CD4-positive, alpha-beta T cell treated with Interleukin-21 for 1 hour (primary cell): ENCODE data around the gene GABRB1.

ENCODE experiments used
- DNase-seq: peaks from one replicate; pipeline ENCODE4 v3.0.0-alpha.2; 2020

GABRB1 gene

GRCh38 chr4:47050761-47051725 lies 19.7 kb downstream of the GABRB1 start:
- DNase-seq, result no peak

DNA sequence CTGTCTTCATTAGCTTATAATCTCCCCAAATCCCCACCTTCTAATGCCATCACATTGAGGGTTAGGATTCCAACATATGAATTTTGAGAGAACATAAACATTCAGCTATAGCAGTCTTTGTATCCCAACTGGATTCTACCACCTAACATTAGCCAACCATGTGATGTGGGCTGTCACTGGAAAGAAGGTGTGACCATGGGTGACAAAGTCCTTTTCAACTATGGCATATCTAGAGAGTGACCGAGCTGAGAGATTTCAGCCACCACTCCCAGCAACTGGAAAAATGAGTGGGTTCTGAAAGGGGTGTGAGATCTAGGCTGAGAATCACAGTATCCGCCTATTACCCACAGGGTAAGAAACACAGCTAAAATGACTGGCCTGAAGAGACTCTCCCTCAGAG lies 22.1 kb downstream of the GABRB1 start:
- DNase-seq, result no peak

DNA sequence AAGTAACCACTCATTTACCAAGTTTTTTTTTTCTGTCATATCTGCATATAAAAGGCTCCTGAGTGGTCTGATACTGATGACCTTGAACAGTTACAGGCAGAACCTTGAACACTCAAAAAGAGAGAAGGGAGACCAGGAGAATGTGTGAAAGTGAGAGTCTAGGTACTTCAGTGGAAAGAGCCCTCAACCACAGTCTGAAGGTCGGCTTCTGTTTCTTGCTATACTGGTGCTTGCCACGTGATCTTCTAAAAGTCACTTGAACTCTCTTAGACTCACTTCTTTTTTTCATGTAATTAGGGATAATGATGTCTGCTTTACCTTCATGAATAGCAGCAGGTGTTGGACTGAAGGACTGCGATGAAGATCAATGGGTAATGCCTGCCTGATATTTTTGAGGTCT lies 22.8 kb downstream of the GABRB1 start:
- no peak for DNase-seq

GRCh38 chr4:47057991-47058390 lies 26.6 kb downstream of the GABRB1 start:
- DNase-seq, result no peak

- no peak for DNase-seq
Measured at GRCh38 chr4:47060561-47060960, 29.2 kb downstream of the GABRB1 start.

- no peak for DNase-seq
Measured at GRCh38 chr4:47061435-47061834, 30.1 kb downstream of the GABRB1 start.

DNA sequence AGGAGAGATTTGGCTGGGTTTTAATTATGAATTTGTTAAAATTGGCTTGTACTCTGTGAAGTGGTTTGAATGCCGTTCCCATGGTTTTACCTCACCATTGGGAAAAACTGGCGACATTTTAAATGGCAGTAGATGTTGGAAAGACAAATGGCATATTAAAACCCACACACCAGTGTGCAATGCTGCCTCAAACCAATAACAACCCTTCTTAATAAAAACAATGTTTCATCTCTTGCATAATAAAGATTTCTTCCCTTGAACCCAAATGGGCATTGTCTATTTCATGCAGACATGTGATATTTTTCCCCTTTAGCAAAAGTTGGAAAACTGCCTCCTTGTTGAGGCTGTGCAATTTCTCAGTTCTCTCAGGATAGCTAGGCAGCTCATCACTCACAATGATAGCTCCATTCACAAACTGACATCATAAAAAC lies 33.7 kb downstream of the GABRB1 start:
- no peak for DNase-seq

DNA sequence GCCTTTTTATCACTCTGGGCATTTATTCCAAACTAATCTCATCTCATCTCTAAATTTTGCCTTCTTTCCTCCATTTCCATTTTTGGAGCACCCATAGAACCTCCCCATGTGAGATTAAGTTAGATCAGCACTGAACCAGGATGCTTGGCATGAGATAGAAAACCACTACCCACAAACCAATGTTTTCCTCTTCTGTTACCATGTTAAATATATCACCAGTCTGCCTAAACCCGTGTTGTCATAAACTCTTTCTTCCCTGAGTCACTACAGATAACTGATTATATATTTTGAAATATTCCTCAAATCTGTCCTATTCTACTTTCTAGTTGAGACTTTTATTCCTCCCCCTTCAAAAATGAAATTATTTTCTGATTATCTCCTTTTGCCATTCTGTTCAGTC lies 37.6 kb downstream of the GABRB1 start:
- no peak for DNase-seq

- DNase-seq, result no peak
Measured at GRCh38 chr4:47071901-47072341, 40.6 kb downstream of the GABRB1 start.

- DNase-seq, result no peak
Measured at GRCh38 chr4:47073647-47074046, 42.3 kb downstream of the GABRB1 start.

DNA sequence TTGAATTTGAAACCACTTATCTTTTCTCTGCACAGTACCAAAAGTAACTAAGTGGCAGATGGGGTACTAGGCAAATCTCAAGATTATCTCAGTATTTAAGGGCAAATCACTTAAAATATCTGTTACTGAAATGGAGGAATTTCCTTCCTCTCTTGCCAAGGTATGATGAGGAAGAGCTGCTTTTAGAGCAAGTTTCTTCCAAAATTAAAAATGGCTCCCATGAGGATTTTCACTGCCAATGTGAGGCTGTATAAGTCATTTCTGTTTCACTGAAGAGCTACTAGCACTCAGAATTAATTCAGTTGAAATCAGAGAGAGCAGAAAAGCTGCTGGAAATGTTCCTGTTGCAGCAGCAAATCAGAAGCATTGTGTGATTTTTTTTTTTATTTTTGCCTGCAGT lies 43.4 kb downstream of the GABRB1 start:
- DNase-seq, result no peak

DNA sequence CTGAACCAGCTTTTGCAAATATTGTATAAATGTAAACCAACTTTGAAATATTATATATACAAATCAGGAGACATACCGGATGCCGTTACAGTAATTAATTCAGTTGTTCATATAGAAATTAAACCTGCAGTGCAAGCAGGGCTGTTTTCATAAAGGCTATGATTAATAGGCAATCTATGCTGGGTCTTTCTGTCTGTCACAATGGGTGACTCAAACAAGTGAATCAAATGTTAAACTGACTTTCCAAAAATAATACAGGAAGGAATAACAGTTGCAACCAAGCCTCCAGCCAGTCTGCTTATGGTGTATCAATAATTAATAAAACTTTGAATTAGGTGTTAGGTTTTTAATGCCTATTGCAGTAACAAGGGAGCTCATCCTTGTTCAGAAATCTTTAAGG lies 43.9 kb downstream of the GABRB1 start:
- DNase-seq, result no peak

DNA sequence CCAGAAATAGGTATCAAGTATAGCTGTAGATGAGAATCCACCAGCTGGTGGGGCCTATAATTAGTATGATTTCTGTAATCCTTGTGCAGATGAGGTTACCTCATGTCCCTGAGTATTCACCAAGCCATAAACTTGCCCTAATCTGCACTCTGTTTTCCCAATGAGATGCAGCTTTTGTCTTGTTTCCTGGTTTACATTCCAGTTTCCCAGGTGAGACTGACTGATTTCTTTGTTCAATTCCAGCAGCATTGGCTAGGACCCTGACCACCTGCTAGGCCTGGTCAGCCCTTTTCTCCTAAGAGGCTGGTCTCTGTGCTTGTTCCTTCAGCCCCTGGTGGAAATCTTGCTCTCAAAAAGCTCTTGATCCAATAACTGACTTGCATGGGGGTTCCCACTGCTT lies 44.6 kb downstream of the GABRB1 start:
- DNase-seq, result no peak

- DNase-seq, result no peak
Measured at GRCh38 chr4:47084111-47084510, 52.7 kb downstream of the GABRB1 start.

DNA sequence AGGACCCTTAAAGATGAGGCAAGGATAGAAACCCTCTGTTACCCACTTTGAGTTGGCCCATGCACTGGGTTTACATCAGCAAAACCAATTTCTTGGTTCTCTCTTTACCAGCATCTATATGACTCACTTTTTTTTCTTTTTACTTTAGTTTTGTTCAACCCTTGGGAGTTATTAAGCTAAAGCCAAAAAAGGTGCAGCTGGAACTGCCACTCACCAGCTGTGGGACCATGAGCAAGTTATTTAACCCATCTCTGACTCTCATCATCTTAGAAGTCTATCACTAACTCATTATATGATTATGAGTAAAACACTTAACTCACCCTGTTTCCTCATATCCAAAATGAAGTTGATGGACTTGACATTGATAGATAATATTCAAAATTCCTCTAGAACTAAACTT lies 53.4 kb downstream of the GABRB1 start:
- no peak for DNase-seq

DNA sequence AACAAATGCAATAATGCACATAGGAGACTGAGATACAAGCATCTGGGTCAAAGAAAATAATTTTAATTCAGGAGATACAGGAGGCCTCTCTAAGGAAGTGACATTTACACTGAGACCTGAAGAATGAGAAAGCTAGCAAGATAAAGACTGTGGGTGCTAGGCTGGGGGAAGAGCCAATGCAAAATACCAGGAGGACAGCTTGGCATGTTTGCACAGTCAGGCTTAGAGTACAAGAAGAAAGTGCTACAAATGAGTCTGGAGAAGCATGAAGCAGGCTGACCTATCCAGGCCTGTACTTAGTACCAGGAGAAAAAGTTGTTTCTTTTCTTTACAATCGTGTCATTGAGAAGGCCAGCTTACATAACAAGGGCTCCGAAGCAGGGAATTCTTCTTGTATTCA lies 56.9 kb downstream of the GABRB1 start:
- DNase-seq, result no peak

DNA sequence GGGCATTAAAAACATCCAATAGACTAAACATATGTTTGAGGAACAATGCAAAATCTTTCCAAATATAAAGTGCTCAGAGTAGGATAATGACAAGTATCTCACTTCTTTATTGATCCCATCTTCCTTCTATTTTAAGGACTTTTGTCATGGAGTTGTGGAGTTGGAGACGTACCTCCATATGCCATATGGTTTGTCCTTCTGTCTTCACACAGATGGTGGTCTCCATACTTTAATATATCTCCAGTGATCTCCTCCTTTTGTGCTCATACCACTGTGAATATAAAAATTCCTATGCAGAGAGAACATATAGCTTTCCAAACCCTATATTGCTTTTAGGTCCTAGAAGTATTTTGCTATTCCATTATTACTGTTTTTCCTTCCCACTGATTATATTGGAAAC lies 64.5 kb downstream of the GABRB1 start:
- DNase-seq, result no peak

GRCh38 chr4:47101453-47101852 lies 70.1 kb downstream of the GABRB1 start:
- DNase-seq, result no peak

- DNase-seq, result no peak
Measured at GRCh38 chr4:47104986-47105385, 73.6 kb downstream of the GABRB1 start.

DNA sequence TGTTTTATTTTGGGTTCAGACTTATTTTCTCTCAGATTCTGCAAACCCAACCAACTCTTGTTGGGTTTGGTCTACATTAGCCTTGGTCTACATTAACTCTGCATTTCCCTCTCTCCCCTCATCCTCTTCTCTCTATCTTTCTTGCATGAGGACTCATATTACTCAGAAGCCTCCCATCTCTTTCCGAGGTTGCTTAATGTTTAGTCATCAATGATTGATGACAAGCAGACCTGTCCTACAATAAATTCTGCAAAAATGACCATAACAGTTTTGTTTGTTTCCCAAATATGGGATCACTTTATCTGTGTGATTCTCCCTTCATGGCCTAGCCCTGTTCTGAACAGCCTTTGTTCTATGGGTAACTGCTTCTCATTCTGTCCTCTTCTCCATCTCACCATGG lies 75.2 kb downstream of the GABRB1 start:
- no peak for DNase-seq

DNA sequence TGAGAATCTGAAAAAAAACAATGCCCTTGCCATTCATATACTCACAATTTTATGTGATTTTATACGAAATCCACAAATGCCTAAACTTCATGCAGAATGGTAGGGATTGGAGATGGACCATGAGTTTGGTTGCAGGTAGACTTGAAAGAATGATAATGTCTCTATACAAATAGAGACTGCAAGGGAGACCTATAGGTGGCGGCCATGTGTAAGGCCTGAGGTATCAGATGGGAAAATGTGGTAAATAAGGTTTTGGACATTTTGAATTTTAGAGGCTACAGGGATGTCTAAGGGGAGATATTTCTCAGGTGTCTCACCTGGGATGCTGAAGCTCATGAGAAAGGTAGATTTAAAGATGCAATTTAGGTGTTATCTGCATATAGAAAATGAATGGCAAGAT lies 78.0 kb downstream of the GABRB1 start:
- DNase-seq, result no peak

DNA sequence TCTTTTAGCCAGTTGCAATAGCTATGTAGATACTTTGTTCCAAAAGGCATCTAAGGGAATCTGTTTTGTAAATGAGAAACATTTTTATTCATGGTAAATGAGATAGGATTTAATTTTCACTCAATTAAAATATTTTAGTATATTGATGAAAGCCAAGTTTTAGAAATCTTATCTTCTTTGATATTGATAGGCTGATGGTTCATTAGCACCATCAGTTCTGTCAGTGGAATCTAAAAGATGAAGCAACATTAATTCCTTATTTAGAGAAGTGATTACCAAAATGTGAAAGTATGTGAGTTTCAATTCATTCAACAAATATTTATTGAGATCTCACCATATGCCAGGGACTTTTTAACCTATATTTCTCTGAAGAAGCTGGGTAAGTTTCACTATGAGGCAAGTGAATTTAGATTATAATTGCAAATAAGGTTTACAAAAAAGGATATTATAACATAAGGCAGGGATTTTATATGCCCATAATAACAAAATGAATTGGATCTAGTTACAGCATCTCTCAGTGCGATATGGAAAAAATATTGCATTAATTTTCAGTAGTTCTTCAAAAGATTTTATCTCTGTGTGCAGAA lies 79.3 kb downstream of the GABRB1 start:
- DNase-seq, result no peak

- DNase-seq, result no peak
Measured at GRCh38 chr4:47118192-47118929, 87.0 kb downstream of the GABRB1 start.

GRCh38 chr4:47120783-47121182 lies 89.4 kb downstream of the GABRB1 start:
- no peak for DNase-seq
